WERI-Rb-1 (cell line): ENCODE results near the gene CLPTM1L.
"Not testable (repeated sequence)": the region's sequence is repeated elsewhere in the genome, so short reads cannot be mapped to it uniquely, and the experiment has no call there.

Experiments used
- DNase-seq: peaks from one replicate; pipeline ENCODE4 v3.0.0-alpha.2; 2020
- H3K27ac ChIP-seq: fragments of 250-450 bp; sonication (Bioruptor Pico); 2 replicates; pipeline ENCODE4 v1.5.1; 2020; ENCODE audit warnings: mild to moderate bottlenecking, moderate library complexity
- H3K27me3 ChIP-seq: fragments of 250-450 bp; sonication (Bioruptor Pico); 2 replicates; pipeline ENCODE4 v1.5.1; 2021; ENCODE audit warnings: mild to moderate bottlenecking, low read depth, moderate library complexity; ENCODE audit not compliant: insufficient read depth, severe bottlenecking
- H3K36me3 ChIP-seq: fragments of 250-450 bp; sonication (Bioruptor Pico); 2 replicates; pipeline ENCODE4 v1.5.1; 2020; ENCODE audit warnings: mild to moderate bottlenecking, moderate library complexity
- H3K4me3 ChIP-seq: 2 replicates; pipeline ENCODE4 v1.5.1; 2011; ENCODE audit warnings: low read depth, mild to moderate bottlenecking, control low read depth, low read length
- H3K9me3 ChIP-seq: fragments of 250-450 bp; sonication (Bioruptor Pico); 2 replicates; pipeline ENCODE4 v1.5.1; 2021; ENCODE audit warnings: mild to moderate bottlenecking, moderate library complexity; ENCODE audit not compliant: severe bottlenecking
- CTCF ChIP-seq: IDR thresholded peaks from 2 replicates; pipeline ENCODE4 v1.5.1; 2011; ENCODE audit warnings: low read depth, mild to moderate bottlenecking, control low read depth, inconsistent platforms, low read length

CLPTM1L gene

GRCh38 chr5:1278656-1279442, 66.0 kb downstream of the CLPTM1L start:
- H3K36me3 ChIP-seq: no peaks in the 10 kb centered on the region

GRCh38 chr5:1278216-1278615, 66.7 kb downstream of the CLPTM1L start:
- DNase-seq: no peak
- H3K4me3 ChIP-seq: no peak overlapping the region
- no peak overlapping the region for H3K27ac ChIP-seq
- H3K27me3 ChIP-seq: no peaks in the 10 kb centered on the region
- no peaks in the 10 kb centered on the region for H3K36me3 ChIP-seq
- no peaks in the 10 kb centered on the region for H3K9me3 ChIP-seq
- TF ChIP-seq CTCF: no peak

More at GRCh38 chr5:1278656-1279442, 66.0 kb downstream of the CLPTM1L start:
- H3K27ac ChIP-seq: no peak overlapping the region
- no peaks in the 10 kb centered on the region for H3K9me3 ChIP-seq
- TF ChIP-seq CTCF: no peak
- H3K27me3 ChIP-seq: no peaks in the 10 kb centered on the region
- DNase-seq: no peak
- no peak overlapping the region for H3K4me3 ChIP-seq

- Histone ChIP-seq H3K27me3 (no peaks in the 10 kb centered on the region), H3K9me3 (no peaks in the 10 kb centered on the region), H3K4me3 (no peak overlapping the region), H3K27ac (no peak overlapping the region), H3K36me3 (no peaks in the 10 kb centered on the region)
- DNase-seq: no peak
- no peak for TF ChIP-seq CTCF
These were observed 67.1 kb downstream of the CLPTM1L start for GRCh38 chr5:1277781-1278180.

- no peak for TF ChIP-seq CTCF
- no peaks in the 10 kb centered on the region for H3K27me3 ChIP-seq
These were observed 67.6 kb downstream of the CLPTM1L start for GRCh38 chr5:1277331-1277730.

GRCh38 chr5:1276930-1277329, 68.0 kb downstream of the CLPTM1L start:
- no peaks in the 10 kb centered on the region for H3K9me3 ChIP-seq
- TF ChIP-seq CTCF: no peak
- H3K4me3 ChIP-seq: no peak overlapping the region
- H3K36me3 ChIP-seq: no peaks in the 10 kb centered on the region
- H3K27ac ChIP-seq: no peak overlapping the region
- no peak for DNase-seq
- no peaks in the 10 kb centered on the region for H3K27me3 ChIP-seq

More at GRCh38 chr5:1277331-1277730, 67.6 kb downstream of the CLPTM1L start:
- H3K27ac ChIP-seq: no peak overlapping the region
- no peaks in the 10 kb centered on the region for H3K9me3 ChIP-seq
- no peak for DNase-seq
- H3K36me3 ChIP-seq: no peaks in the 10 kb centered on the region
- H3K4me3 ChIP-seq: no peak overlapping the region

GRCh38 chr5:1275397-1276391, 69.2 kb downstream of the CLPTM1L start:
- H3K9me3 ChIP-seq, H3K36me3 ChIP-seq, H3K4me3 ChIP-seq, DNase-seq, H3K27ac ChIP-seq, H3K27me3 ChIP-seq: not testable (repeated sequence)
